Retina (tissue), 1 donor: ENCODE data around the gene DOLK.
"Not testable (repeated sequence)": the region's sequence is repeated elsewhere in the genome, so short reads cannot be mapped to it uniquely, and the experiment has no call there.

ENCODE experiments used
- DNase-seq: peaks from one replicate; pipeline ENCODE4 v3.0.0-alpha.2; 2016

Gene DOLK

GRCh38 chr9:128947527-128948301 is at the start of gene DOLK, which contains the start of gene NUP188:
TSS of gene DOLK (minus strand) at chr9:128947603. CDS start at chr9:128947303, 300 bp downstream.
TSS of gene NUP188 (plus strand) at chr9:128947699. CDS start at chr9:128947720, 21 bp downstream.
- DNase-seq: peak; percentile 97

GRCh38 chr9:128995791-128996190 is 48.4 kb upstream of the DOLK start:
- DNase-seq: no peak

- no peak for DNase-seq
Measured at GRCh38 chr9:128992995-128993394, 45.6 kb upstream of the DOLK start.

GRCh38 chr9:128987805-128988204 is 40.4 kb upstream of the DOLK start:
- no peak for DNase-seq

- DNase-seq: no peak
Measured at GRCh38 chr9:128986671-128987070, 39.3 kb upstream of the DOLK start.

- no peak for DNase-seq
Measured at GRCh38 chr9:128983536-128983935, 36.1 kb upstream of the DOLK start.

- DNase-seq: no peak
Measured at GRCh38 chr9:128979111-128979510, 31.7 kb upstream of the DOLK start.

GRCh38 chr9:128972956-128973355 is 25.6 kb upstream of the DOLK start:
- DNase-seq: no peak

GRCh38 chr9:128969491-128969890 is 22.1 kb upstream of the DOLK start:
- no peak for DNase-seq

- DNase-seq: not testable (repeated sequence)
Measured at GRCh38 chr9:128961403-128961802, 14.0 kb upstream of the DOLK start.

GRCh38 chr9:128947277-128947526 is 201 bp downstream of the DOLK start:
- DNase-seq: no peak

GRCh38 chr9:128946571-128947276 is 679 bp downstream of the DOLK start:
- no peak for DNase-seq

- no peak for DNase-seq
Measured at GRCh38 chr9:128945798-128946501, 1.5 kb downstream of the DOLK start.

GRCh38 chr9:128944966-128945365 is 2.4 kb downstream of the DOLK start:
- not testable (repeated sequence) for DNase-seq

- DNase-seq: no peak
Measured at GRCh38 chr9:128943832-128944620, 3.4 kb downstream of the DOLK start.

GRCh38 chr9:128940946-128941755 is 6.3 kb downstream of the DOLK start:
- no peak for DNase-seq

- no peak for DNase-seq
Measured at GRCh38 chr9:128940271-128940921, 7.0 kb downstream of the DOLK start.

GRCh38 chr9:128937310-128938165 is 9.9 kb downstream of the DOLK start:
- no peak for DNase-seq

GRCh38 chr9:128936171-128936865 is 11.1 kb downstream of the DOLK start:
- no peak for DNase-seq

GRCh38 chr9:128933731-128934130 is 13.7 kb downstream of the DOLK start:
- DNase-seq: no peak
